ENCODE data around the gene SSRP1. TPM values are rescaled to one million over a fixed set of nuclear protein-coding genes. Genes with fewer than 3 reads are reported as not detected.

Gene SSRP1
- total RNA-seq, 1 donor from 2014 or later = 110 TPM

DNA sequence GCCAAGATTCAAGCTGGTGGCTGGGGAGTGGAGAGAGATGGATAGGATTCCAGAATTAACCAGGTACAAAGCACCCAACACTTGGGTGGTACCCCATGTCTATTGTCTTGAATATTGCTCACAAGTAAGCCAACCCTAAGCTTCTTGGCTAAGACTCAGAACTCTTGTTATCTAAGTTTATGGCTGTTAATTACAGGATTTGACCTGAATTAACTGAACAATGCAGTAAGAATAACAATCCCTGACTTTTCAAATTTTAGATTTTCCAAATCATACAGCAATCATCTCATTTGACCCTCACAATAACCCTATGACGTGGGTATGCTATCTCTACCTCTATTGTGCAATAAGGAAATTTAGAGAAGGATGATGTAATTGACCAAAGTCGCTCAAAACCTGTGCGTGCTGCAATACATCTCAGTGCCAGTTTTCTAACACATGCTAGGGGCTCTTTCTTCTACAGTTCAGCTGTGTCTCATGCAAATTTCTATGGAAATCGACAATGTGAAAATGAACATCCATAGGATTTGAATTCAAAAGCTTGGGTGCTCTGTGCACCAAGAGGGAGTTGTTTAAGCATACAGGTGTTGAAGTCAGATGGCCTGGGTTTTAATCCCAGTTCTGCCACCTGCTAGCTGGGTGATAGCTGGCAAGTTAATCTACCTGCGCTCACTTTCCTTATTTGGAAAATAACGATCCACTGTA, 58.6 kb downstream of the SSRP1 start:
- Mint-ChIP-seq H3K27ac (no peak overlapping the region), H3K9me3 (peaks cover 10% of the 10 kb centered on the region), H3K4me1 (peaks cover 17% of the 10 kb centered on the region), H3K36me3 (no peaks in the 10 kb centered on the region), H3K27me3 (ENCODE audit: low read depth) (no peaks in the 10 kb centered on the region), H3K4me3 (no peak overlapping the region)
- DNase-seq (ENCODE audit: low spot score in 2 of 2, unreplicated experiment in 2 of 2) = no peak
- no peak for TF ChIP-seq CTCF (IDR thresholded peaks at IDR 0.05; ENCODE audit: unreplicated experiment)

- no peak for TF ChIP-seq CTCF (IDR thresholded peaks at IDR 0.05; ENCODE audit: unreplicated experiment)
- Mint-ChIP-seq H3K27me3 (ENCODE audit: low read depth) (no peaks in the 10 kb centered on the region), H3K4me3 (no peak overlapping the region), H3K27ac (no peak overlapping the region), H3K36me3 (no peaks in the 10 kb centered on the region), H3K9me3 (peaks cover 10% of the 10 kb centered on the region), H3K4me1 (peaks cover 17% of the 10 kb centered on the region)
- no peak for DNase-seq (ENCODE audit: low spot score in 2 of 2, unreplicated experiment in 2 of 2)
Measured at GRCh38 chr11:57276169-57276970, 59.3 kb downstream of the SSRP1 start.

Other genes starting within 250 kb of the SSRP1 start
- 11.5 to 14.7 TPM (median 13.2 TPM) in 3 replicates for gene LRRC55, start 153.9 kb downstream of the SSRP1 start, total RNA-seq
- 3.1 to 3.4 TPM (median 3.1 TPM) in 3 replicates for gene APLNR, start 98.6 kb downstream of the SSRP1 start, total RNA-seq
- 201 to 216 TPM (median 216 TPM) in 3 replicates for gene TNKS1BP1, start 10.9 kb downstream of the SSRP1 start, total RNA-seq
- gene P2RX3, start 2.5 kb upstream of the SSRP1 start, total RNA-seq = 2.0 to 3.1 TPM (median 2.6 TPM) in 3 replicates
- not detected in 3 replicates for gene PRG3, start 45.3 kb upstream of the SSRP1 start, total RNA-seq
- 0.27 TPM in 1 of 3 replicates, not detected in the others for gene PRG2, start 54.8 kb upstream of the SSRP1 start, total RNA-seq
- 11.8 to 13.3 TPM (median 12.9 TPM) in 3 replicates for gene SLC43A3, start 91.2 kb upstream of the SSRP1 start, total RNA-seq
- gene RTN4RL2, start 124.6 kb upstream of the SSRP1 start, total RNA-seq = 0.38 to 0.63 TPM (median 0.53 TPM) in 3 replicates
- gene SLC43A1, start 179.8 kb upstream of the SSRP1 start, total RNA-seq = 2.1 to 3.3 TPM (median 2.8 TPM) in 3 replicates
- 41.7 to 46.3 TPM (median 44.0 TPM) in 3 replicates for gene TIMM10, start 194.9 kb upstream of the SSRP1 start, total RNA-seq
- gene SMTNL1, start 201.7 kb upstream of the SSRP1 start, total RNA-seq = not detected in 3 replicates
- gene UBE2L6, start 231.8 kb upstream of the SSRP1 start, total RNA-seq = 35.5 to 41.4 TPM (median 39.2 TPM) in 3 replicates